ENCODE measurements around the gene KRTAP4-12.
"Not testable (repeated sequence)": the region's sequence is repeated elsewhere in the genome, so short reads cannot be mapped to it uniquely, and the experiment has no call there.

The KRTAP4-12 gene

GRCh38 chr17:41151525-41151924, 27.5 kb upstream of the KRTAP4-12 start:
- no peak for DNase-seq (ENCODE audit: extremely low read depth, low read depth)
- no peak for TF ChIP-seq CTCF (IDR thresholded peaks at IDR 0.05; ENCODE audit: low read depth, low read length)

GRCh38 chr17:41150026-41150425, 26.0 kb upstream of the KRTAP4-12 start:
- no peak for TF ChIP-seq CTCF (IDR thresholded peaks at IDR 0.05; ENCODE audit: low read depth, low read length)
- DNase-seq (ENCODE audit: extremely low read depth, low read depth): no peak

GRCh38 chr17:41149652-41149985, 25.6 kb upstream of the KRTAP4-12 start, which contains the start of gene KRTAP4-5:
Gene KRTAP4-5 (minus strand): TSS chr17:41149825. CDS start chr17:41149767, 58 bp downstream.
- TF ChIP-seq CTCF (IDR thresholded peaks at IDR 0.05; ENCODE audit: low read depth, low read length): no peak
- no peak for DNase-seq (ENCODE audit: extremely low read depth, low read depth)

- DNase-seq (ENCODE audit: extremely low read depth, low read depth): not testable (repeated sequence)
Observed at GRCh38 chr17:41148971-41149651, 25.1 kb upstream of the KRTAP4-12 start.

DNA sequence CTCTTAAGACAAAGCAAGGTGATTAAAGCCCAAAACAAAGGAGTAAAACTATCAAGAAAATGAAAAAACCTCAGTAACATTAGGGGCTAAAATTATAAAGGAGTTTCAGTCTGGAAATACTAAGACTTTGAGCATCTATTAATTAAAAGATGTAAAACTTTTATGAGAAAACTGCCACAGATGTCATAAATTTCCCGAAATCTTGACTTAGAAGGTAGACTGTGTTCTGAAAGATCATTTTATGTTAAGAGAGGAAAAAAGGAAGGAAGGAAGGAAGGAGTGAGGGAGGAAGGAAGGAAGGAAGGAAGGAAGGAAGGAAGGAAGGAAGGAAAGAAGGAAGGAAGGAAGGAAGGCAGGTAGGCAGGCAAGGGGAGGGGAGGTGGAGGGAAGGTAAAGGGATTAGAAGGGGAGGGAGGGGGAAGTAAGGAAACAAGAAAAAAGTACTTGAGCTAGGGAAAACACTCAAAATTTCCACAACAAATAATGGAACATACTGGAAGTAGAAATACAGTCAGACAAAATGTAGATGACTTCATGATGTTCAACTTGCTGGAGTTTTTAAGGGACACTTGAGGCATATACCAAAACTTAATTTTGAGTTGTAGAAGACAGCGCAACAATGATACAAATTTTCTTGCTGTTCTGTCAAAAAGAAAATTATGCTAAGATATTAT, 23.7 kb upstream of the KRTAP4-12 start:
- no peak for DNase-seq (ENCODE audit: extremely low read depth, low read depth)
- TF ChIP-seq CTCF (IDR thresholded peaks at IDR 0.05; ENCODE audit: low read depth, low read length): no peak

DNA sequence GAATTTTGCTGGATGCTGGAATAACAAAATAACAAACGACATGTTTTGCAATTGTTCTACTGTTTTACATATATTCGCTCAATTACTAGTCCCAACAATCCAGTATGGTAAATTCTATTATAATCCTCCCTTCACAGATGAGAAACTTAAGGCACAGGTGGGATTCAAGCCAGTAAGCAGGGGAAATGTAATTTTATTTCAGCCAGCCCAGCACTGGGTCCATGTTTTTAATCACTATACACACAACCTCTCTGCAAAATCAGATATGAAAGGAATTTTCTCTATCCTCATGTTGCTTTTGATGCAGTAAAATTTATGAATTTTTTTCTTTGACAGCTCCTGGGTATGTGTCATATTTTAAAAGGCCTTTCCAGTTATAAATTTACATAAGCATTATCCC, 21.3 kb upstream of the KRTAP4-12 start:
- no peak for TF ChIP-seq CTCF (IDR thresholded peaks at IDR 0.05; ENCODE audit: low read depth, low read length)
- DNase-seq (ENCODE audit: extremely low read depth, low read depth): no peak

DNA sequence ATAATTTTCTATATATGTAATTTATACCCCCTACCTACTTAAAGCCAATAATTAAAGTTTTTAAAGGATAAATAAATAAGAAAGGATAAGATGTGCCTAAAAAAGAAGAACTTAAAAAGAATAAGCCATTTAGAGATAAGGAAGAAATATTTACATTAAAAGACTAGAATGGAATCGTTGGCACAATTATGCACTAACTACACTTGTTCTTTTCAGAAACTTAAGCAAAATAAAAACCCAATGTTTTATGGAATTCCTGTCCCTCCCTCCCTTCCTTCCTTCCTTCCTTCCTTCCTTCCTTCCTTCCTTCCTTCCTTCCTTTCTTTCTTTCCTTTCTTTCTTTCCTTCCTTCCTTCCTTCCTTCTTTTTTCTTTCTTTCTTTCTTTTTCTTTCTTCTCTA, 20.9 kb upstream of the KRTAP4-12 start:
- no peak for DNase-seq (ENCODE audit: extremely low read depth, low read depth)
- no peak for TF ChIP-seq CTCF (IDR thresholded peaks at IDR 0.05; ENCODE audit: low read depth, low read length)

GRCh38 chr17:41141361-41141760, 17.4 kb upstream of the KRTAP4-12 start:
- DNase-seq (ENCODE audit: extremely low read depth, low read depth): no peak
- no peak for TF ChIP-seq CTCF (IDR thresholded peaks at IDR 0.05; ENCODE audit: low read depth, low read length)

Measured in AG09319 (cell line).